Osteoblast (primary cell): Measurements from ENCODE around the gene ITGB3BP. TPM values are rescaled to one million over a fixed set of nuclear protein-coding genes. Genes with fewer than 3 reads are reported as not detected.

Experiments used
- DNase-seq: peaks from one replicate; pipeline ENCODE4 v3.0.0; 2011; ENCODE audit warnings: low spot score, mixed read lengths; ENCODE audit not compliant: insufficient read length; ENCODE audit errors: missing footprints
- H2AFZ ChIP-seq: 2 replicates; pipeline ENCODE4 v1.6.0; 2011; ENCODE audit warnings: mild to moderate bottlenecking, low read length
- H3K27ac ChIP-seq: 2 replicates; pipeline ENCODE4 v1.5.1; 2011; ENCODE audit warnings: mild to moderate bottlenecking, low read depth, low read length, moderate library complexity
- H3K27me3 ChIP-seq: 2 replicates; pipeline ENCODE4 v1.6.0; 2012; ENCODE audit warnings: mild to moderate bottlenecking, control low read depth, inconsistent platforms, low read length, moderate library complexity; ENCODE audit not compliant: insufficient read depth
- H3K36me3 ChIP-seq: 2 replicates; pipeline ENCODE4 v1.5.1; 2011; ENCODE audit warnings: mild to moderate bottlenecking, low read length, control low read depth, moderate library complexity; ENCODE audit not compliant: insufficient read depth
- H3K4me1 ChIP-seq: 2 replicates; pipeline ENCODE4 v1.5.1; 2011; ENCODE audit warnings: mild to moderate bottlenecking, low read length, control low read depth, moderate library complexity; ENCODE audit not compliant: insufficient read depth
- H3K4me2 ChIP-seq: 2 replicates; pipeline ENCODE4 v1.6.0; 2011; ENCODE audit warnings: mild to moderate bottlenecking, low read length; ENCODE audit not compliant: insufficient read depth
- H3K4me3 ChIP-seq: fragments of 200-600 bp; sonication (generic); 3 replicates; pipeline ENCODE4 v1.5.1; 2012; ENCODE audit warnings: mild to moderate bottlenecking, low read length, inconsistent platforms; ENCODE audit not compliant: insufficient read depth
- H3K79me2 ChIP-seq: 2 replicates; pipeline ENCODE4 v1.6.0; 2012; ENCODE audit warnings: mild to moderate bottlenecking, low read length, control low read depth, inconsistent platforms; ENCODE audit not compliant: insufficient read depth
- H3K9me3 ChIP-seq: 2 replicates; pipeline ENCODE4 v1.5.1; 2011; ENCODE audit warnings: low read depth, low read length, control low read depth
- H4K20me1 ChIP-seq: 2 replicates; pipeline ENCODE4 v1.6.0; 2012; ENCODE audit warnings: mild to moderate bottlenecking, low read length, control low read depth; ENCODE audit not compliant: insufficient read depth
- CTCF ChIP-seq: IDR thresholded peaks from 2 replicates; pipeline ENCODE4 v1.5.1; 2011; ENCODE audit warnings: mild to moderate bottlenecking, low read depth, low read length, moderate library complexity; ENCODE audit errors: extremely low read depth
- total RNA-seq: library from RNA; depleted of rRNA; stranded (reverse); fragments of >200 nt; gene quantifications from 2 replicates; pipeline ENCODE4 v1.2.3, GENCODE V29; 2012

ITGB3BP gene
- total RNA-seq, 1 donor = 10.5 TPM

- Histone ChIP-seq H3K4me3 (no peak overlapping the region), H3K9me3 (no peaks in the 10 kb centered on the region), H3K4me2 (no peak overlapping the region), H4K20me1 (no peaks in the 10 kb centered on the region), H3K36me3 (no peaks in the 10 kb centered on the region), H2AFZ (no peak overlapping the region), H3K27ac (no peak overlapping the region), H3K4me1 (no peaks in the 10 kb centered on the region), H3K79me2 (peaks cover 6% of the 10 kb centered on the region), H3K27me3 (no peaks in the 10 kb centered on the region)
- no peak for TF ChIP-seq CTCF
- DNase-seq = no peak
Observed at GRCh38 chr1:63512584-63512983, 10.4 kb downstream of the ITGB3BP start.

GRCh38 chr1:63509718-63510117, 13.3 kb downstream of the ITGB3BP start:
- Histone ChIP-seq H3K9me3 (no peaks in the 10 kb centered on the region), H3K27ac (no peak overlapping the region), H3K4me1 (no peaks in the 10 kb centered on the region), H3K36me3 (no peaks in the 10 kb centered on the region), H3K4me3 (no peak overlapping the region), H3K79me2 (peaks cover 3% of the 10 kb centered on the region), H2AFZ (no peak overlapping the region), H4K20me1 (no peaks in the 10 kb centered on the region), H3K27me3 (no peaks in the 10 kb centered on the region), H3K4me2 (no peak overlapping the region)
- DNase-seq = no peak
- TF ChIP-seq CTCF = no peak

- TF ChIP-seq CTCF = no peak
- no peaks in the 10 kb centered on the region for H3K27me3 ChIP-seq
- H3K27ac ChIP-seq = no peak overlapping the region
- H4K20me1 ChIP-seq = no peaks in the 10 kb centered on the region
- no peaks in the 10 kb centered on the region for H3K36me3 ChIP-seq
- no peak overlapping the region for H2AFZ ChIP-seq
- no peak for DNase-seq
- no peak overlapping the region for H3K4me2 ChIP-seq
- no peaks in the 10 kb centered on the region for H3K9me3 ChIP-seq
- no peaks in the 10 kb centered on the region for H3K79me2 ChIP-seq
- H3K4me1 ChIP-seq = no peaks in the 10 kb centered on the region
- H3K4me3 ChIP-seq = no peak overlapping the region
Observed at GRCh38 chr1:63506782-63507181, 16.2 kb downstream of the ITGB3BP start.

- no peak for DNase-seq
- Histone ChIP-seq H3K79me2 (no peaks in the 10 kb centered on the region), H3K27me3 (no peaks in the 10 kb centered on the region), H3K4me2 (no peak overlapping the region), H3K27ac (no peak overlapping the region), H3K9me3 (no peaks in the 10 kb centered on the region), H2AFZ (no peak overlapping the region), H3K4me3 (no peak overlapping the region), H3K4me1 (no peaks in the 10 kb centered on the region), H3K36me3 (no peaks in the 10 kb centered on the region), H4K20me1 (no peaks in the 10 kb centered on the region)
- no peak for TF ChIP-seq CTCF
Observed at GRCh38 chr1:63501256-63501655, 21.8 kb downstream of the ITGB3BP start.
